Stimulated activated memory B cell treated with anti-CD40 and anti-IgM and Interleukin-4, amounts not matched to agents 10 μg/mL and 1 μg/mL and 100 μg/mL, for 72 hours (primary cell): ENCODE measurements around the gene GOLGA1.
"Not testable (repeated sequence)": the region's sequence is repeated elsewhere in the genome, so short reads cannot be mapped to it uniquely, and the experiment has no call there.

Source experiments
- ATAC-seq: fragments of 150-1000 bp; cut with Tn5 transposase; 2 replicates; pipeline ENCODE4 v1.10.0; 2021
- H3K27ac Mint-ChIP-seq: one replicate; pipeline ENCODE4 v1.8.0; 2022; ENCODE audit warnings: mild to moderate bottlenecking, mixed read lengths
- H3K27me3 Mint-ChIP-seq: one replicate; pipeline ENCODE4 v1.8.0; 2022; ENCODE audit warnings: mixed read lengths
- H3K36me3 Mint-ChIP-seq: one replicate; pipeline ENCODE4 v1.8.0; 2022; ENCODE audit warnings: mixed read lengths
- H3K4me1 Mint-ChIP-seq: one replicate; pipeline ENCODE4 v1.8.0; 2022; ENCODE audit warnings: mixed read lengths
- H3K4me3 Mint-ChIP-seq: one replicate; pipeline ENCODE4 v1.8.0; 2022; ENCODE audit warnings: mild to moderate bottlenecking, moderate library complexity, mixed read lengths
- H3K9me3 Mint-ChIP-seq: one replicate; pipeline ENCODE4 v1.8.0; 2022; ENCODE audit warnings: mixed read lengths

GOLGA1 gene

GRCh38 chr9:124940894-124941678 is at the start of gene GOLGA1:
TSS of gene GOLGA1 (minus strand) at chr9:124941083. CDS start at chr9:124938711, 2,372 bp downstream.
- peak; percentile 94 for ATAC-seq
- peak within 1 kb of the TSS; percentile 98 for H3K27ac Mint-ChIP-seq

DNA sequence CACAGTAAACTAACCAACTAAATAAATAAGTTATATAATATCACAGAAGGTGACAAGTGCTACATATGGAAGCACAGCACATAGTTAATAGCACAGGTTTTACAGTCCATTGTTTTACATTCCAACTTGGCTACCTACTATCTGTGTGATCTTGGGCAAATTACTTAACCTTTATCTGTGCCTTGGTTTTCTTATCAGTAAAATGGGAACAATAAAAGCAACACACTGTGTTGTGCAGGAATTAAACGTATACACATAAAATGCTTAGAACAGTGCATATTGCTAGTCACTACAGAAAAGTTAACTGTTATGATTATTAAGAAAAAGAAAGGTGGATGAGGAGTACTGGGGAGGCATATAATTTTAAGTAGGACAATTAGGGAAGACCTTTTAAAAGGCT is 42.8 kb upstream of the GOLGA1 start:
- Mint-ChIP-seq H3K9me3 (no peaks in the 10 kb centered on the region), H3K4me3 (no peak overlapping the region), H3K27ac (no peak overlapping the region), H3K36me3 (peaks cover 33% of the 10 kb centered on the region), H3K27me3 (no peaks in the 10 kb centered on the region), H3K4me1 (no peaks in the 10 kb centered on the region)
- ATAC-seq = no peak

More at GRCh38 chr9:124940894-124941678, at the start of gene GOLGA1:
- Mint-ChIP-seq H3K4me1 (peaks cover 31% of the 10 kb centered on the region), H3K27me3 (no peaks in the 10 kb centered on the region), H3K9me3 (no peaks in the 10 kb centered on the region), H3K36me3 (peaks cover 6% of the 10 kb centered on the region), H3K4me3 (peak within 1 kb of the TSS; percentile 98)

DNA sequence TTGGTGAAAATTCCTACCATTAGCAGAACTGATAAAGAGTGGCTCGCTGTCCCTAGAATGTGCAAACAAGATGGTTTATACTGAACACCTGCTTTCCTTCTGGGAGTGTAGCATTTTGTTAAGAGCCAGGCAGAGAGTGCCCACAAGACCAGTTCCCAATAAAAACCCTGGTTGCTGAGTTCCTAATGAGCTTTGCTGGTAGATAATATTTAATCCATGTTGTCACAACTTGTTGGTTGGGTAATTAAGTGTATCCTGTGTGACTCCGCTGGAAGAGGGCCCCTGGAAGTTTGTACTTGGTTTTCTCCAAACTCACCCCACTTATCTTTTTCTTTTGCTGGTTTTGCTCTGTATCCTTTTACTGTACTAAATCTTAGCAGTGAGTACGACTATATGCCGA is 39.5 kb upstream of the GOLGA1 start:
- Mint-ChIP-seq H3K27ac (no peak overlapping the region), H3K27me3 (no peaks in the 10 kb centered on the region), H3K36me3 (peaks cover 23% of the 10 kb centered on the region), H3K9me3 (no peaks in the 10 kb centered on the region), H3K4me1 (no peaks in the 10 kb centered on the region), H3K4me3 (no peak overlapping the region)
- ATAC-seq = no peak

DNA sequence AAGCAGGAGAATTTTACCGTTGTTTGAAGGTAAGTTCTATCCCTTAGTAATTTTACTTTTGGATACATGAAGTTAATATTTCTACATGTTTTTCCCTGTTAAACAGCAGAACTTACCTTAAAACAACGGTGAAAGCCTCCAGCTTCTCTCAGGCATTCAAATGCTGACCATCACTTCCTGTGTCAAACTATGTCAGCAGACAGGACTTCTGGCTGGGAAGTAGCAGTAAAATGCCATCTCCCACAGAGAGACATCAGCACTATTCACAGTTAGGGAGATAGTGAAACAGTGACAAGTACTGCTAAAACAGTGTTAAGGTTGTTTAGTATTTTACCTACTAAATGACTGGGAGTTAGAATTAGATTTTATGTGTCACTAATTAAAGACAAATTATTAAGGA is 34.2 kb upstream of the GOLGA1 start:
- Mint-ChIP-seq H3K27me3 (no peaks in the 10 kb centered on the region), H3K36me3 (peaks cover 28% of the 10 kb centered on the region), H3K4me3 (no peak overlapping the region), H3K27ac (no peak overlapping the region), H3K9me3 (no peaks in the 10 kb centered on the region), H3K4me1 (no peaks in the 10 kb centered on the region)
- no peak for ATAC-seq

- no peaks in the 10 kb centered on the region for H3K4me1 Mint-ChIP-seq
- peaks cover 28% of the 10 kb centered on the region for H3K36me3 Mint-ChIP-seq
- H3K9me3 Mint-ChIP-seq = no peaks in the 10 kb centered on the region
- H3K4me3 Mint-ChIP-seq = no peak overlapping the region
- ATAC-seq = no peak
- H3K27ac Mint-ChIP-seq = no peak overlapping the region
- H3K27me3 Mint-ChIP-seq = no peaks in the 10 kb centered on the region
Measured at GRCh38 chr9:124973807-124974206, 32.9 kb upstream of the GOLGA1 start.

- Mint-ChIP-seq H3K4me1 (no peaks in the 10 kb centered on the region), H3K9me3 (no peaks in the 10 kb centered on the region), H3K27ac (no peak overlapping the region), H3K4me3 (no peak overlapping the region), H3K27me3 (no peaks in the 10 kb centered on the region), H3K36me3 (peaks cover 21% of the 10 kb centered on the region)
- no peak for ATAC-seq
Measured at GRCh38 chr9:124972241-124972770, 31.4 kb upstream of the GOLGA1 start.

- peaks cover 23% of the 10 kb centered on the region for H3K36me3 Mint-ChIP-seq
- H3K27me3 Mint-ChIP-seq = no peaks in the 10 kb centered on the region
- no peak overlapping the region for H3K27ac Mint-ChIP-seq
- no peak overlapping the region for H3K4me3 Mint-ChIP-seq
- H3K9me3 Mint-ChIP-seq = no peaks in the 10 kb centered on the region
- ATAC-seq = no peak
- H3K4me1 Mint-ChIP-seq = peaks cover 7% of the 10 kb centered on the region
Measured at GRCh38 chr9:124969401-124969800, 28.5 kb upstream of the GOLGA1 start.

GRCh38 chr9:124968238-124968637 is 27.4 kb upstream of the GOLGA1 start:
- Mint-ChIP-seq H3K27me3 (no peaks in the 10 kb centered on the region), H3K4me1 (peaks cover 17% of the 10 kb centered on the region), H3K9me3 (no peaks in the 10 kb centered on the region), H3K4me3 (no peak overlapping the region), H3K27ac (no peak overlapping the region), H3K36me3 (peaks cover 15% of the 10 kb centered on the region)
- ATAC-seq = no peak

GRCh38 chr9:124965775-124966568 is 25.1 kb upstream of the GOLGA1 start:
- not testable (repeated sequence) for H3K27me3 Mint-ChIP-seq, H3K9me3 Mint-ChIP-seq, ATAC-seq, H3K36me3 Mint-ChIP-seq, H3K27ac Mint-ChIP-seq, H3K4me3 Mint-ChIP-seq
- H3K4me1 Mint-ChIP-seq = peaks cover 17% of the 10 kb centered on the region

GRCh38 chr9:124964604-124965003 is 23.7 kb upstream of the GOLGA1 start:
- H3K27ac Mint-ChIP-seq = no peak overlapping the region
- ATAC-seq = no peak
- no peaks in the 10 kb centered on the region for H3K27me3 Mint-ChIP-seq
- H3K4me1 Mint-ChIP-seq = peaks cover 17% of the 10 kb centered on the region
- H3K4me3 Mint-ChIP-seq = no peak overlapping the region
- H3K9me3 Mint-ChIP-seq = peaks cover 1% of the 10 kb centered on the region
- H3K36me3 Mint-ChIP-seq = peaks cover 8% of the 10 kb centered on the region

GRCh38 chr9:124964056-124964455 is 23.2 kb upstream of the GOLGA1 start:
- no peak for ATAC-seq
- Mint-ChIP-seq H3K4me3 (no peak overlapping the region), H3K27ac (no peak overlapping the region), H3K27me3 (no peaks in the 10 kb centered on the region), H3K9me3 (peaks cover 2% of the 10 kb centered on the region), H3K36me3 (peaks cover 8% of the 10 kb centered on the region), H3K4me1 (peaks cover 17% of the 10 kb centered on the region)

GRCh38 chr9:124960409-124960752 is 19.5 kb upstream of the GOLGA1 start:
- H3K27ac Mint-ChIP-seq = no peak overlapping the region
- H3K36me3 Mint-ChIP-seq = peaks cover 8% of the 10 kb centered on the region
- H3K9me3 Mint-ChIP-seq = peaks cover 2% of the 10 kb centered on the region
- no peaks in the 10 kb centered on the region for H3K27me3 Mint-ChIP-seq
- H3K4me3 Mint-ChIP-seq = no peak overlapping the region
- H3K4me1 Mint-ChIP-seq = peaks cover 17% of the 10 kb centered on the region
- ATAC-seq = no peak

DNA sequence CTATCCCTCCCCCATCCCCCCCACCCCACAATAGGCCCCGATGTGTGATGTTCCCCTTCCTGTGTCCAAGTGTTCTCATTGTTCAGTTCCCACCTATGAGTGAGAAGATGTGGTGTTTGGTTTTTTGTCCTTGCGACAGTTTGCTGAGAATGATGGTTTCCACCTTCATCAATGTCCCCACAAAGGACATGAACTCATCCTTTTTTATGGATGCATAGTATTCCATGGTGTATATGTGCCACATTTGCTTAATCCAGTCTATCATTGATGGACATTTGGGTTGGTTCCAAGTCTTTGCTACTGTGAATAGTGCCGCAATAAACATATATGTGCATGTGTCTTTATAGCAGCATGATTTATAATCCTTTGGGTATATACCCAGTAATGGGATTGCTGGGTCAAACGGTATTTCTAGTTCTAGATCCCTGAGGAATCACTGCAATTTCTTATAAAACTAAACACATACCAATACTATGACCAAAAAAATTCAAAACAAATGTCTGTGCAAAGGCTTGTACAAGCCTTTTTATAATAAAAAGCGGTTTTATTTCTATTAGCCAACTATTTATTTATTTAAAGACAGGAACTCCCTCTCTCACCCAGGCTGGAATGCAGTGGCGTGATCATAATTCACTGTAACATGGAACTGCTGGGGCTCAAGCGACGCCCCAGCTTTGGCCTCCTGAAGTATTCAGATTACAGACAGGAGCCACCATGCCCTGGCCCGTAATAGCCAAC is 19.0 kb upstream of the GOLGA1 start:
- H3K27ac Mint-ChIP-seq, H3K9me3 Mint-ChIP-seq, H3K36me3 Mint-ChIP-seq, H3K27me3 Mint-ChIP-seq, H3K4me3 Mint-ChIP-seq, ATAC-seq: not testable (repeated sequence)
- H3K4me1 Mint-ChIP-seq = peaks cover 14% of the 10 kb centered on the region

- no peaks in the 10 kb centered on the region for H3K9me3 Mint-ChIP-seq
- ATAC-seq = no peak
- H3K36me3 Mint-ChIP-seq = no peaks in the 10 kb centered on the region
Measured at GRCh38 chr9:124954255-124954654, 13.4 kb upstream of the GOLGA1 start.

DNA sequence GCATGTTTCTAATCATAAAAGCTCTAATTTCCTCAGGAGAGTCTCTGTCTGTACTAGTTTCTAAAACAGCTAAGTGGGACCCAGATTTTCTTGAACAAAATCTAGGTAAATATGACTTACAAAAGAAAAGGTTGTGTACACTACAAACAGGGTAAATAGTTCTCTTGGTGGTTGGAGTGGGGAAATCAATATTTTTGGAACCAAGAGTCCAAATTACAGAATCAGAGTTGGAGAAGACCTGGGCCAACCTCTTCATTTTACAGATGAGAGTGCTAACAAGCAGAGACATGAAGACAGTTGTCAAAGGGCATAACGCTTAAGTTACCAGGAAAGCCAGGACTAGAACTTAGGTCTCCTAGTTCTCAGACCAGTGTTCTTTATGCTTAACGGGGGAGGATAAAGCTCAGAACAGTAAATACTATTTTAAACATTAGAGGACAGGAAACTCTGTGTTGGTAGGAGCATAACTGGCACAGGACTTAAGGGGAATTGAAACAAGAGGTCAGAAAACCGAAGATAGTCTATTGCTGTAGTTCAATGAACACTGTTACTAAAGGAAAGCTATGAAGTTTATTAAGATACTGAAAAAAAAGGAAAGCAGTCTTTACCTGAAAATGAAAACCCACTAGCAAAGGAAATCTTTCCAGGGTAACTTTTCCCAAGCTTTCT is 9.3 kb upstream of the GOLGA1 start:
- Mint-ChIP-seq H3K4me1 (peaks cover 11% of the 10 kb centered on the region), H3K9me3 (no peaks in the 10 kb centered on the region), H3K36me3 (no peaks in the 10 kb centered on the region), H3K27ac (peak overlapping the region; percentile 59), H3K27me3 (no peaks in the 10 kb centered on the region), H3K4me3 (no peak overlapping the region)
- no peak for ATAC-seq

More at GRCh38 chr9:124954255-124954654, 13.4 kb upstream of the GOLGA1 start:
- Mint-ChIP-seq H3K4me1 (peaks cover 11% of the 10 kb centered on the region), H3K4me3 (no peak overlapping the region), H3K27ac (no peak overlapping the region), H3K27me3 (no peaks in the 10 kb centered on the region)
